Nephron progenitor cell (in vitro differentiated cells): ENCODE results near the gene GOLGA6L2.
"Not testable (repeated sequence)": the region's sequence is repeated elsewhere in the genome, so short reads cannot be mapped to it uniquely, and the experiment has no call there.

ENCODE experiments used
- DNase-seq: peaks from one replicate; pipeline ENCODE4 v3.0.0; 2021
- H3K27ac Mint-ChIP-seq: 2 replicates; pipeline ENCODE4 v1.8.0; 2021; ENCODE audit warnings: mild to moderate bottlenecking, moderate library complexity, mixed read lengths
- H3K27me3 Mint-ChIP-seq: 2 replicates; pipeline ENCODE4 v1.8.0; 2021; ENCODE audit warnings: mild to moderate bottlenecking, low read depth, mixed read lengths; ENCODE audit not compliant: poor library complexity
- H3K36me3 Mint-ChIP-seq: 2 replicates; pipeline ENCODE4 v1.8.0; 2021; ENCODE audit warnings: low read depth, mixed read lengths
- H3K4me1 Mint-ChIP-seq: 2 replicates; pipeline ENCODE4 v1.8.0; 2021; ENCODE audit warnings: mixed read lengths
- H3K4me3 Mint-ChIP-seq: 2 replicates; pipeline ENCODE4 v1.8.0; 2021; ENCODE audit warnings: mild to moderate bottlenecking, moderate library complexity, mixed read lengths
- H3K9me3 Mint-ChIP-seq: 2 replicates; pipeline ENCODE4 v1.8.0; 2021; ENCODE audit warnings: mild to moderate bottlenecking, moderate library complexity, mixed read lengths
- TF ChIP-seq, protein P1 (sequence below): fragments of 200-600 bp; sonication (generic); IDR thresholded peaks from 2 replicates; pipeline ENCODE4 v1.5.0; 2021; ENCODE audit warnings: antibody characterized with exemption

The GOLGA6L2 gene

DNA sequence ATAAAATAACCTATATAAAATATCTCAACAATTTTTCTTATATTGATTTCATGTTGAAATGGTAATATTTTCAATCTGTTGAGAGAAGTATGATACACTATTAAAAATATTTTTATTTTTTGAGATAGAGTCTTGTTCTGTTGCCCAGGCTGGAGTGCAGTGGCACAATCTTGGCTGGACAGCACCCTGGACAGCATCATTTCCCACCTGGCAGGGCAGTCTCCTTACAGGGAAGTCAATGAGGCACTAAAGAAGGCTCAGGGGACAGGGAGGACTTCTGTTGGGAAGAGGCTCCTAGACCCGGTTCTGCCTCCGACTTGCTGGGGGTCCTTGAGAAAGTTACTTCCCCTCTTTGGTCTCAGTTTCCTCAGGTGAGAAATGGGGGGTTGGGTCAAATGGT lies 9.4 kb downstream of the GOLGA6L2 start:
- H3K4me3 Mint-ChIP-seq: no peak overlapping the region
- no peak for DNase-seq
- H3K4me1 Mint-ChIP-seq: no peaks in the 10 kb centered on the region
- TF ChIP-seq, protein P1, sequence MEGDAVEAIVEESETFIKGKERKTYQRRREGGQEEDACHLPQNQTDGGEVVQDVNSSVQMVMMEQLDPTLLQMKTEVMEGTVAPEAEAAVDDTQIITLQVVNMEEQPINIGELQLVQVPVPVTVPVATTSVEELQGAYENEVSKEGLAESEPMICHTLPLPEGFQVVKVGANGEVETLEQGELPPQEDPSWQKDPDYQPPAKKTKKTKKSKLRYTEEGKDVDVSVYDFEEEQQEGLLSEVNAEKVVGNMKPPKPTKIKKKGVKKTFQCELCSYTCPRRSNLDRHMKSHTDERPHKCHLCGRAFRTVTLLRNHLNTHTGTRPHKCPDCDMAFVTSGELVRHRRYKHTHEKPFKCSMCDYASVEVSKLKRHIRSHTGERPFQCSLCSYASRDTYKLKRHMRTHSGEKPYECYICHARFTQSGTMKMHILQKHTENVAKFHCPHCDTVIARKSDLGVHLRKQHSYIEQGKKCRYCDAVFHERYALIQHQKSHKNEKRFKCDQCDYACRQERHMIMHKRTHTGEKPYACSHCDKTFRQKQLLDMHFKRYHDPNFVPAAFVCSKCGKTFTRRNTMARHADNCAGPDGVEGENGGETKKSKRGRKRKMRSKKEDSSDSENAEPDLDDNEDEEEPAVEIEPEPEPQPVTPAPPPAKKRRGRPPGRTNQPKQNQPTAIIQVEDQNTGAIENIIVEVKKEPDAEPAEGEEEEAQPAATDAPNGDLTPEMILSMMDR: no peak
- peaks cover 4% of the 10 kb centered on the region for H3K27me3 Mint-ChIP-seq
- no peaks in the 10 kb centered on the region for H3K36me3 Mint-ChIP-seq
- no peak overlapping the region for H3K27ac Mint-ChIP-seq
- H3K9me3 Mint-ChIP-seq: peaks cover 32% of the 10 kb centered on the region

DNA sequence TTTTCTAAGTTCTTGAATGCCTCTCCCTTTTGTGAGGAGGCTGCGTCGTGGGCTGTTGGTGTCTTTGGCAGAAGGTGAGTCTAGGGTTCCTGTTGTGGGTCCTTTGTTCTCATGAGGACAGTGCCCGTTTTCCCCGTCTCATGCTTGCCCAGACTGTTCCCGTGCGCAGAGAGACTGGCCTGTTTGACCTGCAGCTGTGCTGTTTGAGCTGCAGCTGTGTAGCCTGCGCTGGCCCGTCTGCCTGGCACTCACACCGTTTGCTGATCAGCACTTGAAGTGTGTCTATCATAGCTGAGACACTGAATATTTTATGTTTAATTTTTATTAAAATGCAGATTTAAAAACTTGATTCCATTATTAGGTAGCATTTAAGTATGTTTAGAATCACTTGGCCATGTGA lies 9.9 kb downstream of the GOLGA6L2 start:
- Mint-ChIP-seq H3K36me3 (no peaks in the 10 kb centered on the region), H3K27me3 (peaks cover 4% of the 10 kb centered on the region), H3K4me3 (no peak overlapping the region), H3K27ac (no peak overlapping the region), H3K9me3 (peaks cover 32% of the 10 kb centered on the region), H3K4me1 (no peaks in the 10 kb centered on the region)
- no peak for DNase-seq
- TF ChIP-seq, protein P1: no peak

DNA sequence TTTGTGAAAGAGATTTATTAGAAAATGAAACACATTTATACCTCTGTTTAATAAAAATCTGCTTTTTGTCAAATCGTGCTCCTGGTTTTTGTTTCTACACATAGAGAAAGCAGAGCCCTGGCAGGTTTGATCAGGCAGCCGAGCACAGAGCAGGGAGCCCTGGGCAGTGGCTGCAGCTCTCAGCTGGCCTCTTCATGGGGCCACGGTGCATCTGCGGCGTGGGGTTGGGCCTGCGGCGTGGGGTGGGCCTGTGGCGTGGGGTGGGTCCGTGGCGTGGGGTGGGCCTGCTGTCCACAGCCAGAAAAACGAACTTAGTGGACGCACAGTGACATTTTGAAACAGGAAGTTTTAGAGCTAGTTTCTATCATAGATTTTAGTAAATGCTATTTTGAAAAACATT lies 10.6 kb downstream of the GOLGA6L2 start:
- H3K4me1 Mint-ChIP-seq: no peaks in the 10 kb centered on the region
- H3K27me3 Mint-ChIP-seq: peaks cover 4% of the 10 kb centered on the region
- no peaks in the 10 kb centered on the region for H3K36me3 Mint-ChIP-seq
- H3K4me3 Mint-ChIP-seq: no peak overlapping the region
- peaks cover 32% of the 10 kb centered on the region for H3K9me3 Mint-ChIP-seq
- TF ChIP-seq, protein P1: no peak
- DNase-seq: no peak
- no peak overlapping the region for H3K27ac Mint-ChIP-seq

DNA sequence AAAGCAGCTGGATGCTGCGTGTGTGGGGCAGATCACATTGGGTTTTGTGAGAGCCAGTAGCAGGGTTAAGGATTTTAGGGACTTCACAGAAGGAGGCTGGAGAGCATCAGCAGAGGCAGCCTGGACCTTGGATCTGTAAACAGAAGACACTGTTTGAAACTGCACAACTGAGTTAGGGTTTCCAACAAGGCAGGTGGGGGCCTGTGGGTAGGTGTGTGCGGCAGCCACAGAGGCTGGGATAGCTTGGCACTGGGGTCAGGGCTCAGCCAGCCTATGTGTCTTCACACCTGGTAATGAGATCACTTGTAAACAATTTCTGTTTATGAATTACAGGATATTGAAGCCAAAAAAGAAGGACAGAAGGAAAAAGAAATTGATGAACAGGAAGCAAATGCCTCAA lies 12.3 kb downstream of the GOLGA6L2 start:
- H3K9me3 Mint-ChIP-seq: peaks cover 32% of the 10 kb centered on the region
- not testable (repeated sequence) for H3K27me3 Mint-ChIP-seq, H3K4me3 Mint-ChIP-seq, H3K27ac Mint-ChIP-seq, H3K4me1 Mint-ChIP-seq, H3K36me3 Mint-ChIP-seq, DNase-seq

DNA sequence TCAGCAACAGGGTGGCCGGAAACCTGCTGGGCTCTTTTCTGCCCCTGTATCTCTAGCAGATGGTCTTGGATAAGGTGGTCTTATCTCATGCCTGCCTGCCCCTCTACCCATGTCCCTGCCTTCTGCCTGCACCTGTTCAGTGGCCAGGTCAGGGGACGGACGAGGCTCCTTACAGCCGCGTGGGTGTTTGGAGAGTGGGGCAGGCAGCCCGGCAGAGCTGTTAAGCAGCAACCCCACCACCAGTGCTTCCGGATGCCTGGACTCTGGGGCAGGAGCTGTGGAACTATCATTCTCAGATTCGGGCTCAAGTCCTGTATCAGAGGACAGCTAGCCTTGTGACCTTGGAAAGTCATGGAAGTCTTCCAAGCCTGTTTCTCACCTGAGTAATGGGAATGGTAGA lies 21.7 kb downstream of the GOLGA6L2 start:
- not testable (repeated sequence) for H3K4me3 Mint-ChIP-seq, H3K4me1 Mint-ChIP-seq, DNase-seq, H3K36me3 Mint-ChIP-seq, H3K27ac Mint-ChIP-seq, H3K27me3 Mint-ChIP-seq
- H3K9me3 Mint-ChIP-seq: peaks cover 40% of the 10 kb centered on the region

DNA sequence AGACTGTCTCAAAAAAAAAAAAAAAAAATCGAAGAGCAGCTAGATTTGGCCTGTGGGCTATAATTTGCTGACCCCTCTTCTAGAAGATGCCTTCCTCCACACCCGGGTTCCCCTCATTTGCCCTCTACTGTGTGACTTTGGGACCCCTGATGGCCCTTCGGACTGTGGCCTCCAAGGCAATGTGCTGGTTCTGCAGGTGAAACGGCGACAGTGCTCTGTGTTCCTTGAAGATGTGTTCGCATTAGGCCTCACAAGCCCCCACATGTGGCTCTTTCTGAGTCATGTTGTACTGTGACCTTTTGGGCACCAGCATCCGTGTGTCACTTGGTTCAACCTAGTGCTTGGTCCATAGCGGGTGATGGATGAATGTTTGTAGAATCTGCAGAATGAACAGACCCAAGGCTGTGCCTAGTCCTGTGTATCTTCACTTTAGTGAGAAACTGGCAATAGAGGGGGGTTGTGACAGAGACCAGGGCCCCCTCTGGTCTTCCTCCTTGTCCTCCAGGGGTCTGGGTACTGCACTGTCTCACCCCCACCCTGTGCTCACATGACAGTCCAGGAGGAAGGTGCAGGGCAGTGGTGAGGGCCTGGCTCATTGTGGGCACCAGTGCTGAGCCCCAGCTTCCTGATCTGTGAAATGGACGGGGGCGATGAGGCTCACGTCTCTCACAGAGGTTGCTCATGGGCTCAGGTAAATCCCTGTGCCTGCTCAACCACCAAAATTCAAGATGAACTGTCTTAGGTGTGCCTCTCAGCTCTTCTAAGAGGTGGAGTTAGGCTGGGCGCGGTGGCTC lies 22.7 kb downstream of the GOLGA6L2 start:
- Mint-ChIP-seq H3K27me3 (peaks cover 6% of the 10 kb centered on the region), H3K36me3 (no peaks in the 10 kb centered on the region), H3K4me1 (no peaks in the 10 kb centered on the region), H3K4me3 (no peak overlapping the region), H3K27ac (no peak overlapping the region), H3K9me3 (peaks cover 48% of the 10 kb centered on the region)
- no peak for DNase-seq
- TF ChIP-seq, protein P1: no peak
